Left ventricle myocardium inferior (tissue), 1 donor: ENCODE measurements around the gene TMEM255B. TPM values are rescaled to one million over a fixed set of nuclear protein-coding genes. Genes with fewer than 3 reads are reported as not detected.

Experiments used
- DNase-seq: peaks from one replicate; pipeline ENCODE4 v3.0.0-alpha.2; 2020
- H3K27ac ChIP-seq: fragments of 200-600 bp; replicated peaks from 2 replicates; pipeline ENCODE4 v1.8.0; 2021
- H3K27me3 ChIP-seq: fragments of 200-600 bp; 2 replicates; pipeline ENCODE4 v1.8.0; 2021; ENCODE audit warnings: low read depth
- H3K36me3 ChIP-seq: fragments of 200-600 bp; 2 replicates; pipeline ENCODE4 v1.8.0; 2021
- H3K4me1 ChIP-seq: fragments of 200-600 bp; 2 replicates; pipeline ENCODE4 v1.8.0; 2021
- H3K4me3 ChIP-seq: fragments of 200-600 bp; 2 replicates; pipeline ENCODE4 v1.8.0; 2021; ENCODE audit warnings: mild to moderate bottlenecking, moderate library complexity
- H3K9me3 ChIP-seq: fragments of 200-600 bp; replicated peaks from 2 replicates; pipeline ENCODE4 v1.8.0; 2021
- CTCF ChIP-seq: fragments of 200-600 bp; IDR thresholded peaks from 2 replicates; pipeline ENCODE4 v1.8.0; 2021; ENCODE audit warnings: antibody characterized with exemption, mild to moderate bottlenecking, borderline replicate concordance
- intact Hi-C: fragments of 100-400 bp; cut with micrococcal nuclease; formaldehyde crosslinking; loops from one replicate; pipeline ENCODE4 v1.11.0; 2022
- total RNA-seq: library from RNA; stranded (reverse); fragmentation: NEBNext Ultra II Directional; extraction: Animal tissue kit (Norgen Biotek cat#: 25700); gene quantifications from one replicate; pipeline ENCODE4 v1.2.1, GENCODE V29; 2021
- donor health status: DM: no; HTN: yes; CAD: no; lungs with severe emphysema.

TMEM255B gene
- total RNA-seq, 1 donor from 2014 or later: 7.7 TPM

- H3K36me3 ChIP-seq: no peaks in the 10 kb centered on the region
- intact Hi-C loops: no loop called here
- TF ChIP-seq CTCF: no peak
- H3K4me1 ChIP-seq: no peaks in the 10 kb centered on the region
- H3K27me3 ChIP-seq: no peaks in the 10 kb centered on the region
- no peak for DNase-seq
- H3K4me3 ChIP-seq: no peak overlapping the region
- H3K27ac ChIP-seq: no peak overlapping the region
- peaks cover 17% of the 10 kb centered on the region for H3K9me3 ChIP-seq
Observed at GRCh38 chr13:113769106-113769505, 10.1 kb downstream of the TMEM255B start.

DNA sequence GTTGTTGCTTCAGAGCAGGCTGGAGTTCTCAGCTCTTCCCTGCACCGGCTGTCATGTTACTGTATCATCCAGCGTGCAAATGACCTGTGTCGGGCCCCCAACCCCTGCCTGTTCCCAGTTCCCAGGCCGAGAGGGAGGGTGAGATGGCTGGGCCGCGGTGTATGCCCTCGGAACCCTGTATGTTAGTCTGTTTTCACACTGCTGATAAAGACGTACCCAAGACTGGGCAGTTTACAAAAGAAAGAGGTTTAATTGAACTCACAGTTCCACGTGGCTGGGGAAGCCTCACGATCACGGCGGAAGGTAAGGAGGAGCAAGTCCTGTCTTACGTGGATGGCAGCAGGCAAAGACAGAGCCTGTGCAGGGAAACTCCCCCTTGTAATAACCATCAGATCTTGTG is 10.9 kb downstream of the TMEM255B start:
- Histone ChIP-seq H3K27me3 (no peaks in the 10 kb centered on the region), H3K36me3 (no peaks in the 10 kb centered on the region), H3K9me3 (peaks cover 17% of the 10 kb centered on the region), H3K4me3 (no peak overlapping the region), H3K4me1 (no peaks in the 10 kb centered on the region), H3K27ac (no peak overlapping the region)
- intact Hi-C loops: no loop called here
- DNase-seq: no peak
- no peak for TF ChIP-seq CTCF

- Histone ChIP-seq H3K4me3 (no peak overlapping the region), H3K36me3 (no peaks in the 10 kb centered on the region), H3K27ac (no peak overlapping the region), H3K27me3 (peaks cover 5% of the 10 kb centered on the region), H3K9me3 (peaks cover 17% of the 10 kb centered on the region), H3K4me1 (no peaks in the 10 kb centered on the region)
- intact Hi-C loops: no loop called here
- no peak for DNase-seq
- no peak for TF ChIP-seq CTCF
Observed at GRCh38 chr13:113770441-113770840, 11.4 kb downstream of the TMEM255B start.

GRCh38 chr13:113770937-113771336 is 11.9 kb downstream of the TMEM255B start:
- no peak for TF ChIP-seq CTCF
- Histone ChIP-seq H3K27ac (no peak overlapping the region), H3K4me3 (no peak overlapping the region), H3K36me3 (no peaks in the 10 kb centered on the region), H3K4me1 (no peaks in the 10 kb centered on the region), H3K27me3 (peaks cover 10% of the 10 kb centered on the region), H3K9me3 (peaks cover 17% of the 10 kb centered on the region)
- intact Hi-C loops: no loop called here
- DNase-seq: no peak

DNA sequence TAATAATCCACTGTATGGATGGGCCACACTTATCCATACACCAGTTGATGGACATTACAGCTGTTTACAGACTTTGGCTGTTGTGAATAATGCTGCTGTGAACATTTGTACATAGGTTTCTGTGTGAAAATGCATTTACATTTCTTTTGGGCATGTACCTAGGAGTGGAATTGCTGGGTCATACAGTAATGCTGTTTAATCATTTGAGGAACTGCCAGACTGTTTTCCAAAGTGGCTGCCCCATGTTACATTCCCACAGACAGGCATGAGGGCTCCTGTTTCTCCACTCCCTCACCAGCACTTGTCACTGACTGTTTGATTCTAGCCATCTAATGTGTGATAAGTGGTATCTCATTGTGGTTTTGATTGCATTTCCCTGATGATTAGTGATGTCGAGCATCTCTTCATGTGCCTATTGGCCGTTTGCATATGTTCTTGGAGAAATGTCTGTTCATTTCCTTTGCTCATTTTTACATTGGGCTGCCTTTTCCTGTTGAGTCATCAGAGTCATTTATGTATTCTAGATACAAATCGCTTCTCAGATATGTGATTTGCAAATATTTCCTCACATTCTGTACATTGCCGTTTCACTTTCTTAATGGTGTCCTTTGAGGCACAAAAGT is 12.8 kb downstream of the TMEM255B start:
- intact Hi-C loops: no loop called here
- no peak for TF ChIP-seq CTCF
- Histone ChIP-seq H3K27me3 (peaks cover 19% of the 10 kb centered on the region), H3K36me3 (no peaks in the 10 kb centered on the region), H3K27ac (no peak overlapping the region), H3K4me1 (no peaks in the 10 kb centered on the region), H3K9me3 (peaks cover 17% of the 10 kb centered on the region), H3K4me3 (no peak overlapping the region)
- no peak for DNase-seq
